Stimulated activated CD8-positive, alpha-beta memory T cell treated with anti-CD3 and anti-CD28 coated beads, Interleukin-7, amount 100 ng/mL, for 48 hours (primary cell): ENCODE measurements around the gene DSCAM.
"Not testable (repeated sequence)": the region's sequence is repeated elsewhere in the genome, so short reads cannot be mapped to it uniquely, and the experiment has no call there.

Source experiments
- DNase-seq, 2 donors: peaks; one replicate each; pipeline ENCODE4 v3.0.0-alpha.2; 2020; ENCODE audit warnings: low read depth in 1 of 2; ENCODE audit errors: extremely low read depth in 1 of 2

DSCAM gene

DNA sequence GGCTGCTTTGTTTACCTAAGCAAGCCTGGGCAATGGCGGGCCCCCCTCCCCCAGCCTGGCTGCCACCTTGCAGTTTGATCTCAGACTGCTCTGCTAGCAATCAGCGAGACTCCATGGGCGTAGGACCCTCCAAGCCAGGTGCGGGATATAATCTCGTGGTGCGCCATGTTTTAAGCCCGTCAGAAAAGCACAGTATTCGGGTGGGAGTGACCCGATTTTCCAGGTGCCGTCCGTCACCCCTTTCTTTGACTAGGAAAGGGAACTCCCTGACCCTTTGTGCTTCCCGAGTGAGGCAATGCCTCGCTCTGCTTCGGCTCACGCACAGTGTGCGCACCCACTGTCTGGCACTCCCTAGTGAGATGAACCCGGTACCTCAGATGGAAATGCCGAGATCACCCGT lies 818.6 kb downstream of the DSCAM start:
- not testable (repeated sequence) for DNase-seq

DNA sequence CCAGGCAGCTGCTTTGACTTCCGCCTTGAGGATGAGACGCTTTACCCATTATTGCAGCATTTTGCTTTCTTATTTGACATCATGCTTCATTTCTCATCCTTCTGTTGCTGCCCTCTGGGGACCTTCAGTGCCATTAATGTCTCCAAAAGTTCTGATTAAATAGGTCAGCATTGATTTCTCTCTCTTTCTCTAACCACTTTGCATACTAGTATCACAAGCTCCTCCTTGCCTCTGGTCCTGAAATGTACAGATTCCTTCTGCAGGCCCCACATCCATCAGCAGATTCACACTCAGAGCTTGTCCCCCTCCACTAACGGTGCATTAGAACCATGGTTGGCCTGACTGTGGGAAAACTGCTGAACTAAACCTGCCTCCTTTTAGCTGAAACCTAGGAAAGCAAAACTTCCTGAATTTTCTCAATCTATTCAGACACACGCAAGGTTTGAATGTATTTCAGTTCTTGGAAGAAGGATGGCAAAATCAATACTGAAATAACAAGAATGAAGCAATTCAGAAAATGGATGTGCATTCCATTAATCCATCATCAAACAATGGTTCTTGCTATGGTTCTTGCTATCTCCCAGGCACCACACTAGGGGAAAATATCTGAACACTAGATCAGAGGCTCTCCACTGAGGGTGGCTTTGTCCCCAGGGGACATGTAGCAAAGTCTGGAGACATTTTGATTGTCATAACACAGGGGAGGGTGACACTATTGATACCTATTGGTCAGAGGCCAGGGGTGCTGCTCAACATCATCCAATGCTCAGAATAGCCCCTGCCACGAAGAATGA lies 825.2 kb downstream of the DSCAM start:
- DNase-seq, result no peak

DNA sequence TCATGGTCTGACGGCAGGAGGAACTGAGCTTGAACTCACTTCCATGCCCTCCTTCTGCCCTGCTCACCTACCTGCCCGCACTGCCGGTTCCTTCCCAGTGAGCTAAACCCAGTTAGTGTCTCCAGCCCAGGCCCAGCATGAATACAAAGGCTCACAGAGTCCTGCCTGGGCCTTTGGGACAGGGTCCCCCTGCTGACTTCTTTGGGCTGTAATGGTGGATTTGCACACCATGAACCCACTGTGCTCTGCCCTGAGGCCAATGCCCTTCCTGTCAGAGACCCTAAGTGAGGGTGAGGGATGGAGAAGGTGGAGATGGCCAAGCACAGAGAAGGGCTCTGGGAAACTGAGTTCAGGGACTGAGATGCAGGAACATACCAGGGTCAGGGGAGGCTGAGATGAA lies 826.3 kb downstream of the DSCAM start:
- no peak for DNase-seq

DNA sequence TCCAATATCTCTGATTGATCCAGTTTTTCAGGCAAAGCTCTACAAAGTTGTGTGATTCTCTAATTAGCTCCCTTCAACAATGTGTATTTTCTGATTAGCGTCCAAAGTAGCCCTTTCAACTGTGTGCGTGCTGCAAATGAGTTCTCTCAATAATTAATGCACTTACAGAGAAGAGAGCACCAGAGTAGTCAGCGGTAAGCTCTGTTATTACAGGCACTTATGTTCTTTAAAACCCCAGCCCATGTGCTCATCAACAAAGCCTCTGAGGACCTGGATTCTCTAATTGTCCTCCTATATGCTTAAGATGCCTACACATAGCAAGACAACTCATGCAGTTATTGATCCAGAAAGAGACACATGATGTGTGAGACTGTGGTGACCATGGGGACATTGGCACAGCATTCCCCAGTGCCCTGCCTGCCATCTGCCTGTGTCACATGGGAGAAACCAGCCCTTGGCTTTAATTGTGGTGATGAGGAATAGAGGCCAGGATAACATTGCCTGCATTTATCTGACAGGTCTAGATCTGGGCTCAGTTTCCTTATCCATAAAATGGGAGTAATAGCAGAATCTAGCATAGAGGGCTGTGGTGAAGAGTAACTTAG lies 828.0 kb downstream of the DSCAM start:
- no peak for DNase-seq

DNA sequence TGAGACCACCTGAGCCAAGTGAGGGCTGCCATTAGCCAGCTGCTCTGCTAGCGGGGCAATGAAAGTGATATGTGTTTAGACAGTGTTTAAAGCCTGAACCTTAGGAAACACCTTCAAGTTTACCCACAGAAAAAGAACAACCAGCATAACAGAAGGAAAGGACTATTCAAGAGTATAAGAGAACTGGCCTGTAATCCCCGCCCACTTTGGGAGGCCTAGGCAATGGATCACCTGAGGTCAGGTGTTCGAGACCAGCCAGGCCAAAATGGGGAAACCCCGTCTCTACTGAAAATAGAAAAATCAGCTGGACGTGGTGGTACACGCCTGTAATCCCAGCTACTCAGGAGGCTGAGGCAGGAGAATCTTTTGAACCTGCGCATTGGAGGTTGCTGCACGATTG lies 830.3 kb downstream of the DSCAM start:
- DNase-seq, result no peak

DNA sequence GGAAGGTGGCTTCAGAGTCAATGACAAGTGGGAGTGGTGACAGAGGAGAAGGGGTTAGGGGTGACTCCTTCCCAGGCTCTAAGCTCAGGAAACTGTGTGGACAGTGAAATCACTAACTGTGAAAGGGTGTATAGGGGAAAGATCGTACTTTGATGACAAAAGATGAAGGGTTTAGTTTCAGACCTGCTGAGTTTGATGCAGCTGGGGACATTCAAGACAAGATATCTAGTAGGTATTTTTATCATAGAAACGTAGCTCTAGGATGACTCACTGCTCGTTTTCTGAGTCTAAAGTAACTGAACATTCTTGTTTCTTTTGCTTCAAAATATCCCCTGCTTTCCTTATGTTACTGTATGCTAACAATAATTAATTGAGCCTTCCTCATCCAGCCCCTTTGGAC lies 830.7 kb downstream of the DSCAM start:
- DNase-seq, result no peak

DNA sequence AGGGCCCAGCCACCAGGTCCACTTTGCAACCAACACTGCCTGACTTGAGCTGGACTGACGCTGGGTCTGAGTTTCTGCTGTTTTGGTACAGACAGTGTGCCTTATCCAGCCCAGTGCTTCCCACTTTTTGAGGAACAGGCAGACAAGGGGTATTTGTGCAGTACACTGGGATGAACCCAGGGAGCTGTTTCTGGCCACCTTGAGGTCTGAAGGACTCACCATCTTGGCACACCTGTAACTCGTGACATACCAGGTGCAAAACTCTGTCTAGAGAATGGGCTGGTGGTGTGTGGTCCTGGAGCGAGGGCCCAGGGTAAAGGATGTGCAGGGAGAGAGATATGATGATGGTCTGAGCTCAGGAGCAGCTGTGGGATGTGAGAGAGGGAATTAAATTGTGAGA lies 831.1 kb downstream of the DSCAM start:
- no peak for DNase-seq

DNA sequence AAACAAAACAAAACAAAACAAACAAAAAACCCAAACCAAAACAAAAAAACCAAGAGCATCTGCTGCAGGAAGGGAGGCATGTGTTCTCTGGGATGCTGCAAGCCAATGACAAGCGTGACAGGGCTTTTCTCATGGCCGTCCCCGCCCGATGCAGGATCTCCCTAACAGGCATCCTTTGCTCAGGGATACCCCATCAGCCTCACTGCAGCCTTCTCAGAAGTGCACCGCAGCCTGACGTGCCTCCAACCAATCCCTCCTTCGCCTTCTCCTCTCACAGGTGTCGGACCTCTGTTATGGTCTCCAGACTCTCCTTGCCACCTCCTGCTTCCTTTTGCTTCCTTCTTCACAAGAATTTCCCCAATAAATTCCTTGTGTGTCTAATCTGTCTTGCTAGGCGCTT lies 832.6 kb downstream of the DSCAM start:
- no peak for DNase-seq

DNA sequence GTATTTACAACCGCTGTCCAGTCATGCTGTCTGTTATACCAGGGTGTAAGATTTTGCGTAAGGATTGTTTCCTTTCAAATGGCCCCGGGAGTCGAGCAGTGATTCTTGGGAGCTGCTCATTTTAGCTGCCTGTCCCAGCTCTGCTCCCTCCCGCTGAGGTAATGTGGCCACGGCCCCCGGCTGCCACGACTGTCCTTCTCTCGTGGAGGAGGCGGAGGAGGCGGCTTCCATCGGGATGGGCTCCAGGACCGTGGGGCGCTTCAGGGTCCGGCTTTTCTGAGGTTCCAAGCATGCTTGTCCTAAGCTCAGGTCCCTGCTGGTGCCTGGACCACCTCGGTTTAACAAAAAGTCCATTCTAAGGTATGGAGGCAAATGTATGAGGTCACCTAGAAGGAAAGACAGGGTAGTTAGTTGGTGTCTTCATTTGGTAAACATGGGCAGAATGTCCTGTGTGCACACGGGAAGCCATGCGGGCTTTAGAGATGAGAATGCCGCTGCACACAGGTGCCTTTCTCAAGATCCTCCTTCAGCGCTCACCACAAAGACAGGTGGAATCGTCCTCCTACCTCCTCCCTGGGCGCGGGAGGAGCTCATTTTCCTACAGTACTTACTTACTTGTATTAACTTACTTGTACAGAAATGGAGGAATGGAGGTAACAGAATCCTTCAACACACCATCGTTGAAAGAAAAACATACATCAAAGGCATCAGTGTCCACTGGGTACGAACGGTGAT lies 833.8 kb downstream of the DSCAM start:
- no peak for DNase-seq

DNA sequence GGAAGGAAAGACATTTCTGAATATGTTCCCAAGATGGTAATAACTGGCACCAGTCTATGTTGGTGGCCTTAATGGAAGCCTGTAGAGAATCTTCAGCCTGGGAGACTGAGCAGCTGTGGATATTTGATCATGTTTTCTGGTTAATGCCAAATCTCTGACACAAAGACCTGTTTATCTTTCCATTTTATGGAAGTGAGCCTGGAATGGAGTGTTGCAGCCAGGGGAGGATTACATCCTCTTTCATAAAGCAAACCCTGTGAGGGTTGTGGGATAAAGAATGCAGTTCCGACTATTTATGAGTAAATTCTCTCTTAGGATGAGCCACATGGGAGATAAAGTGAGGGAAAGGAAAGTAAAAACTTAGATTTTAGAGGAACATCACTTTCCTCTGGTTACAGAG lies 835.6 kb downstream of the DSCAM start:
- no peak for DNase-seq

DNA sequence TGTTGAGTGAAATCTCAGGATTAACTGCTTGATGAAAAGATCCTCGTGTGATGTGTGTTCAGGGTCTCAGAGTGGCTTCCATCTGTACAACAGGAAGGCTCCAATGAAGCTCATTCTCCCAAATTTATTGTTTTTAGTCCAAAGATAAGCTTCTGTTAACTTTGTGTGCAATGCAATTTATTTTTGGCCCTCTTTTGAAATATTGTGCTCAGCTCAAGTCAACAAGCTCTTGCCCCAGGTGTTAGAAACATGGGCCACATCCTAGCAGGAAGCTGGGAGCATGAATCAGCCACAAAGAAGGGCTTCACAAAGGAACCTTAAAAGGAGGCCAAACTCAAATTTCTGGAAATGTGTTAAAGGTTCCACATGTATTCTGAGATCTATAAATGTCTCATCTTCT lies 844.0 kb downstream of the DSCAM start:
- no peak for DNase-seq

DNA sequence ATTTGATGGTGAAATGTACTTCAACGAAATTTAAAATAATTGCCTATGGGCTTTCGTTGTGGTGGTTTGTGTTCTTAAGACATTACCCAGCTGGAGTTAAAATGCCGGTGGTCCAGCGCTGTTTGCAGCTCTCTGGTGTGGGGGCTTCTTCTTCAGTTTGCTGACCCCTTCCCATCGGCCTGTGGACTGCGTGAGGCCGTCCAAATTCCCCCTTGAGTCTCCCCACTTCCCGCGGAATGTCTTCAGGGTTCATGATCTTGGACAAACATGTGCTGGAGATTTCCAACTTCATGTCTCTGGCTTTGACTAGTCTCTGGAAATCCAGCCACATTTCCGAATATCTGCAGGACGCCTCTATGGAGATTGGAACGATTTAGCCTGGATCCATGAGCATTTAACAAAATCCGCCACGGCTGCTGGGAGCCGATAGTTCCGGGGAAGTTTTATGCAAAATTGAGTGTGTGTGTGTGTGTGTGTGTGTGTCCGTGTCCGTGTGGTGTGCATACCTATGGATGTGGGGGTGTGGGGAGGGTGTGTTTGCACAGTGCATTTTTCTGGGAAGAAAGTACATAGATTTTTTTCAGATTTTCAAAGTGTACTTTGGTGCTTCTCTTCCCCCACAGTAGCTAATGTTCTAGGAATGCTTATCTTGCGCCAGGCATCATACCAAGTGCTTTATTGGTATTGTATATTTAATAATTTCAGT lies 862.5 kb downstream of the DSCAM start:
- DNase-seq, result no peak

DNA sequence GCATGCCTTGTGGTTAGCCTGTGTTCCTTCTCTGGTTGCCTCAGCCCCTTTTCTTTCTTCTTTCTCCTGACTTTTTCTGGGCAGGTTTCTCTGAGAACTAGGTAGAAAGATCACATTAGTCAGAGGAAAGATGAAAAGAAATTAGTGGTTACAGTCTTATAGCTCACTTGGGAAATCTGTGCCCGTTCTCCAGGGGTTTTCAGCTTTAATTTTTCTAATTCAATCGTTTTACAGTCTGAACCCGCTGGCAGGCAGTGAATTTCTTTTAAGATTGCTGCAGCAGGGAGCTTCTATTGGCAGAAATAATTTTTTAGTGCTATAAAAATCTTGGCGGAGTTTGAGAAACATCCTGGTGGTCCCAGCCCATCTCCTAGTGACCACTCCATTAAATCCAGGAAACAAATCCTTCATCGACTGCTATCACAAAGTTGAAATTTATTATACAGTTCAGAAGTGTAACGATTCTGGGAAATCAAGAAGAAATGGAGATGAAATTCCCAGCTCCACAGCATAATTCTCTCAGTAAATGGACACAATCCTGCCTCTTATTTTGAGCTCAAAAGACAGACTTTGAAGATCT lies 866.6 kb downstream of the DSCAM start:
- no peak for DNase-seq

DNA sequence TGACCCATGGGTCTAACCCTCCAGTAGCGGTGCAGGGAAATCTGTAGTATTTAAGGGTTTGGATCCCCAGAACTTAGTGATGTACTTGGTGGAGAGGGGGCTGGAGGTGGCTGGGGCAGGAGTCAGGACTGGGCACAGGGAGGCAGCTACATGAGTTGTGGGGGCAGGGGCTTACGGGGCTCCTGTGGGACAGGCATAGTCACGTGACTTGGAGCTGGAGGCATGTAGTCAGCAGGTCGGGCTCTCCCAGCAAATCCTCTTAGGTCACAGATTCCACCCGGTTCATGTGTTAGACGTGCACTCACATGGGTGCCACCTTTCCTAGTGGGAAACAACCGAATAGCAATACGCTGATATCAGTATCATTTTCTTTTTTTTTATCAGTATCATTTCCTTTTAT lies 867.6 kb downstream of the DSCAM start:
- no peak for DNase-seq

DNA sequence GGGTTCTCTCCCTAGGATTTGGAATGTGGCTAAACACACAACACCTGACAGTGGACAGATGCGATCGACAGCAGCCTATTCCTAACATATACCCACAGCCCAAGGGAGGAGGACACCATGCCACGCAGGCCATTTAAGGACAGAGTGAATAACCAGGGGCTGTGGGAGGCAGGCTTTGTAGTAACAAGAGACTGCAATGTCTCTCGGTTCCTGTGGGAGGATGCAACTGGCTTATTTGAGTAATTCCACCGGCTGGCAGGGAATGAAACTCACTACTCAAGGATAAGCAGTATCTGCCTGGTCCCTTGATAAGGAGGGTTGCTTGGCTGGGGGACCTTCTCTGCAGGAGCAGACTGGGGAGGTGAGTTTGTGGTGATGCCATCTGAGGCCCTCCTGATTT lies 870.2 kb downstream of the DSCAM start:
- no peak for DNase-seq

DNA sequence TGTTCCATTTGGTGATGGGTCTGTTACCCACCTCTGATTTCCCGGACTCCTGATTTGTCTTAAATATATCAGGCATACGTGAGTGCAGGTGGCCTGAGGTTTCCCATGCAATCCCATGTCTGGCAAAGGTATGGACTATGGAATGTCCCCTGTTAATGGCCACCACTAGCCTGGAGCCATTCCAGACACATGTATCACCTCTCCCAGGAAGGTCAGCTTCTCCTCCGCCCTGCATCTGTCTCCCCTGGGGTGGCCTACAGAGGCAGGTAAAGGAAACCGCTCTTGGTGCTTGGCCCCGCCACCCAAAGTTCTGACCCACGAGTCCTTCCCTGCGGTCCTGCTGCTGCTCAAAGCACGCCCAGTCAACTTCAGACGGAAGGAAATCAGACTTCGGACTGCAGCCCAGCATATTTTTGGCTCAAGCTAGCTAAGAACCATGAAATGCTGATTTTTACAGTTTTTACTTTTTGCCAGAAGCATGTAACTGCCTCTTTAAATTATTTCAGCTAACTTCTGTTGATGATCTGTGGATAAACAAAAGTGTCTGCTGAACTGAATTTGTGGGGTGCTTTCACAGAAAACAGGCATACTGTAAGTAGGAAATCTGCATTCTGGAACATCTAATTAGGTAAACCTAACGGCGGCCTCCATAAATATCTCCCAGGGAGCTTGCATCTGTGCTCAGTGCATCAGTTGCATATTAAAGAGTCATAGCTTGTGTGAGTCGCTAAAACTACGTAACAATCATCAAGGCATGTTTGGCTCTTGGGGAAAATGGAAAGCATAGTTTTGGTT lies 873.8 kb downstream of the DSCAM start:
- no peak for DNase-seq

DNA sequence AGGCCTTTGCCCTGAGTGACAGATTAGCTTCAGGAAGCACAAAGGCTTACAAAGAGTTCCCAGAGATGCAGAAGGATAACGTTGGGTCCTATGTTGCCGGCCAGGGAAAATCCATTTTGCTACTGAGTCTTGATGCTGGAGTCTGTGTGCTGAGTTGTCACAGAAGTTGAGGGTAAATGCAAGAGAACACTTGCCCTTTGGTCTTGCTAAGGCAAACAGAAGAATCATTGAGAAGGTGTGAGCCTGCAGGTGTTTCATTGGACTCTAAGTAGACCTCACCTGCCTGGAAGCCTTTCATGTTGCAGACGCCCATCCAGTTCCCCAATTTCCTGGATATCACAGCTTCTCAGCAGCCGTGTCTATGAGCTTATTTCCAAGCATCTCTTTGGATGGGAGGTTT lies 874.5 kb downstream of the DSCAM start:
- no peak for DNase-seq

DNA sequence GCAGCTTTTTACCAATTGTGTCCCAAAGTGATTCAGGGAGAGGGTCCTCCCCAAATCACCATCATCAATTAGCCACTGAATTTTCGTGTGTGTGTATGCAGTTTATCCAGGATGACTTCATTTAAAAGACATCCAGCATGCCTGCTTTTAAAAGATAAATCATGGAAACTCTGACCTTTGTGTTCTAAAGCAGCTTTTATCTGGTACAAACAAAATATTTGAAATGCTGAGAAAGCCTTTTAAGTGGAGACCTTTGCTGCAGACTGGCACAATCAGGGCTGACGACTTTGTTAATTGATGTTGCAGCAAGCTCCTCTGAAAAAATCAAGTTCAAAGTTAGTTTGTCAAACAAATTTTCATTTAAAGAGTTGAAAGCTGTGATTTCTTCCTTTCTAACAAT lies 875.0 kb downstream of the DSCAM start:
- DNase-seq, result no peak

DNA sequence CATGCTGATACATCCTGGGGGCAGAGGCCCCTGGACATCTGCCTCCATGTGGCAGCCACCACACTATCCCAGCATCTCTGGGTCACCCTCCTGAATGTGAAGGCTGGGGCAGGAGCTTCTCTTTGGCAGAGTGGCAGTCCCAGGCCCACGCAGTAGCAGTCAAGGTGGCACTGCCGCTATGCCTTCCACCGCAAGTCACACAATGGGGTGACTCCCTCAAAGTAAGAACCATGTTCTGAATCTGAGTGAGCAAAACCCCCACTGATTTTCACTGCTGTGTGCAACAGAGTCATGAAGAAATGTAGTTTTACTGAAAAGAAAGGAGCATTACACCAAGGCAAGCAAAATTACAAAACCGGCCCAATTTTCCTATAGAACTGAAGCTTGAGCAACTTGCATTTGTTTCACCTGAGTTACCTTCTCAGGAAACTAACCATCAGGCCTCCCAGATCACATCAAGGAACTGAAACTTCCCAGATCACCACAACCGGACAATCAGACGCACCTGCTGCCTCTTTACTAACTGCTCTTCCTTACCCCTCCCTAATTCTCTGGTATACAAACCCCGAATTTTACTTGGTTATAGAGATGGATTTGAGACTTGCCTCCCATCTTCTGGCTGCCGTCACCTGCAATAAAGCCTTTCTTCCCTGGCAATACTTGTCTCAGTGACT lies 877.1 kb downstream of the DSCAM start:
- no peak for DNase-seq

DNA sequence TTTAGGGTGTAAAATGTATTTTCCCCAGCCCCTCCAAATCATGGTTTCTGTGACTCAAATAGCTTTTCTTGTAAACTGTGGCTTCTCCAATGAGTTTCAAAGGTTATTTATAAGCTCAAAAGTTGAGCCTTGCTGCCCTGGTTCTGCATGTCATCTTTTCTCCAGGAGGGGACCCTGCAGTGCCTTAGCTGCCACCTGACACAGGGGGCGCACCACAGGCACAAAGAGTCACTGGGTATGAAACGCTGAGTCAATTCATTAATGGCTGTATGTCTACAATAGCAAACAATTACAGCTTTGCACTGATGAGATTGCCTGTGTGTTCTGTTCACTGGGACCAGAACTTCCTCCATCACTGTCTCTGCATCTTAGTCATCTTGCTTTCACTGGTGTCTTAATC lies 878.9 kb downstream of the DSCAM start:
- no peak for DNase-seq
